Dermis microvascular lymphatic vessel endothelial cell (primary cell): ENCODE measurements around the gene MERTK. TPM values are rescaled to one million over a fixed set of nuclear protein-coding genes. Genes with fewer than 3 reads are reported as not detected.
A peak's percentile ranks its signal among the peaks of the same experiment; 100 is the strongest.
"Not testable (repeated sequence)": the region's sequence is repeated elsewhere in the genome, so short reads cannot be mapped to it uniquely, and the experiment has no call there.

Experiments
- DNase-seq, 2 donors: peaks; one replicate each; pipeline versions ENCODE4 v3.0.0 to v3.0.0-alpha.2; 2010; ENCODE audit warnings: low read depth in 2 of 2
- total RNA-seq: library from RNA; depleted of rRNA; stranded (reverse); fragments of >200 nt; gene quantifications from 2 replicates; pipeline ENCODE4 v1.2.1, GENCODE V29; 2014

The MERTK gene
- total RNA-seq, 1 donor from 2014 or later = 14.0 TPM

GRCh38 chr2:111909997-111910396, 11.6 kb downstream of the MERTK start:
- not testable (repeated sequence) for DNase-seq

- no peak for DNase-seq
These were observed 12.3 kb downstream of the MERTK start for GRCh38 chr2:111910609-111911277.

DNA sequence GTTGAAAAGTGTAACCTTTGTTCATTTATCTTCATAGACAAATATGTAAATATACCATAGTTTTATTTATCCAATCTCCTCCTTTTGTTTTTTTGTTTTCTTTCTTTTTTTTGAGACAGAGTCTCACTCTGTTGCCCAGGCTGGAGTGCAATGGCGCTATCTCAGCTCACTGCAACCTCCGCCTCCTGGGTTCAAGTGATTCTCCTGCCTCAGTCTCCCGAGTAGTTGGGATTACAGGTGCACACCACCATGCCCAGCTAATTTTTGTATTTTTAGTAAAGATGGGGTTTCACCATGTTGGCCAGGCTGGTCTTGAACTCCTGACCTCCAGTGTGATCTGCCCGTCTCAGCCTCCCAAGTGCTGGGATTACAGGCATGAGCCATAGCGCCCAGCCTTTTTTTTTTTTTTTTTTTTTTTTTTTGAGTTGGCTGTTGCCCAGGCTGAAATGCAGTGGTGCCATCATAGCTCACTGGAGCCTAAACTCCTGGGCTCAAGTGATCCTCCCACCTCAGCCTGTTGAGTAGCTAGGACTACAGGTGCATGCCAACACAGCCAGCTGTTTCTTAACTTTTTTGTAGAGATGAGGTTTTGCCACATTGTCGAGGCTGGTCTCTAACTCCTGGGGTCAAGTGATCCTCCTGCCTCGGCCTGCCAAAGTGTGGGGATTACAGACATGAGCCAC, 13.0 kb downstream of the MERTK start:
- DNase-seq = not testable (repeated sequence)

DNA sequence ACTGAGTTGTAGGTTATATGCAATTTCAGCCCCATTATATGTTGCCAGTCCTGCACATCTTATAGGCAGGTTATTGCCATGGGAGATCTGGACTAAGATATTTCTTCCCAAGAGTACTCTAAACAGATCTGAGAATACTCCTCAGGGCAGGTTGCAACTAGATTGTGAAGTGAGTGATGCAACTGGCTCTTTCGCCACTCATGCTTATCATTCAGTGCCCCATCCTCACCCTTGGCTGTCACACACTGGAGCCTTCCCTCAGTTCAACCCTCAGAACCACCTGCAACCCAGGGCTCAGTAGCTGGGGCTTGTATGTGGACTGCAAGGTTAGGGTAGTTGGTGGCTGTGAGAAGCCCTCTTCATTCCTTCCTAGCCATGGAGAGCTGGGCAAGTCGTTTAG, 14.1 kb downstream of the MERTK start:
- DNase-seq = no peak

DNA sequence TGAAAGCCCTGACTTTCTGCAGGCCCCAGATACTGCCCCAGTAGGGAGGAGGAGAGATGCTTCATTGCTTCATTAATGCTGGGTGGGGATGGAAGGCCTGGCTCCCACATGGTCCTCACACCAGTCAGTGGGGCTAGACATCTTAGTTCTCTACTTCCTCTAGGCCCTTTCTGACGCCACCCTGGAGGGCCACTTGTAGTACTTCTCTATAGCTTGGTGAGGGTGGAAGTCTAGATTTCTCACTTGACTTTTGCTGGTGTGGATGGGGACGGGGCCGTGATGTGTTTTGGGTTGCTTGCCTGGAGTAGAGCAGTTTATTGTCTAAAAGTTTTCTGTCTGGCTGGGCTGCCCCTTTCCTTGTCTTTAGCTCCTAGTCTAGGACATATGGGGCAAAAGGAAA, 18.7 kb downstream of the MERTK start:
- no peak for DNase-seq

- DNase-seq = no peak
These were observed 20.0 kb downstream of the MERTK start for GRCh38 chr2:111918383-111918806.

GRCh38 chr2:111919365-111919764, 21.0 kb downstream of the MERTK start:
- DNase-seq = no peak

- peak in 1 of 2 donors; percentile 85 for DNase-seq
These were observed 21.6 kb downstream of the MERTK start for GRCh38 chr2:111919794-111920608.

GRCh38 chr2:111923276-111923804, 24.9 kb downstream of the MERTK start:
- DNase-seq = no peak

DNA sequence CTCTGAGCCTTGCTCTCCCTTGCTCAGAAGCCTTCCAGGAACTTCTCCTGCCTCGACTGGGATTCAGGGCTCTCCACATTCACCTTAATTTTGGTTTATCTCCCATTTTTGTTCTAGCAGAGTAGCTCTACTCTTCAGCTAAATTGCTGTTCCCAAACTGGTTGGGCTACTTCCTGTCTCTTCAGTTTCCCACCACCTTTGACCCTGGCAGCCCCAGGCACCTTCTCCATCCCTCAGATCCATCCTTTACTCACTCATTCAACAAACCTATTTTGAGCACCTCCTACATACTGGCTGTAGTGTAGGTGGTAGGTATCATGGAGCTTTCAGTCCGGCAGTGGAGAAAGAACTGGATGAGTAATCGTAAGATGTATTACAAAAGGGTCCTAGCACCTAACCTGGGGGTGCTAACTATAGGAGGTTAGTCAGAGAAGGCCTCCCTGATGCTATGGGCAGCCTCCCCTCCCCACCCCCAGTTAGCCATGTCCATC, 26.3 kb downstream of the MERTK start:
- DNase-seq = no peak

DNA sequence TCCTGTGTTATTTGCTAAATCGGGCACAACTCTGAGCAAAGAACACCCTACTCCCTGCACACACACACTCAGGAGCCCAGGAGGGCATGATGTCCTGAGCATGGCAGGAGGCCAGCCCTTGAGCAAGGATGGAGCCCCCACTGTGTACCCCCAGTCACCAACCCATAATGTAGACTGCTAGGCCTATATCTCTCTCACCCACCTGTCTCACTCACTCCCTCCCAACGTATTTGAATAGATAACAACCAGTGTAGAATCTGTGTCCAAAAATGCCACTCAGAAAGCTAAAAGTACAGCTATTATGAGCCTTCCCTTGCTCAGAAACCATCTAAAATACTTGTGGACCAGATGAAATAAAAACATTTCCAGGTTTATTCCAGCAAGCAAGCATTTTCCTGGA, 29.3 kb downstream of the MERTK start:
- DNase-seq = no peak

DNA sequence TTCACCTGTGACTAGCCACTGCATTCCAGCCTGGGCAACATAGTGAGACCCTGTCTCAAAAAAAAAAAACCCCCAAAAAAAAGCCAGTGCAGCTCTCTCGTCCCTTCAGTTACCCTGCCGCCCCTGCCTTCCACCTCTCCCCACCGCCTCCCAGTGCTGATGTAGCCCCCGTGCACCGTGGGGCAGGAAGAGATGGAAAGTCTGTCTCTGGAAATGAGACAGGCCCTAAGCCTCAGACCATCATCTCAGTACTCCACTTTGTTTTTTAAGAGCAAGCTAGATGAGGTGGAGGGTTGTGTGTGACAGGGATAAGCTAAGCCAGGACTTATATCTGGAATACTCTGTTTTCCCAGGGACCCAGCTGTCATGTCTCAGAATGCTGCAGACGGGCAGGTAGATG, 32.0 kb downstream of the MERTK start:
- DNase-seq = no peak

GRCh38 chr2:111930875-111931274, 32.5 kb downstream of the MERTK start:
- DNase-seq = peak; percentile 70 to 84

DNA sequence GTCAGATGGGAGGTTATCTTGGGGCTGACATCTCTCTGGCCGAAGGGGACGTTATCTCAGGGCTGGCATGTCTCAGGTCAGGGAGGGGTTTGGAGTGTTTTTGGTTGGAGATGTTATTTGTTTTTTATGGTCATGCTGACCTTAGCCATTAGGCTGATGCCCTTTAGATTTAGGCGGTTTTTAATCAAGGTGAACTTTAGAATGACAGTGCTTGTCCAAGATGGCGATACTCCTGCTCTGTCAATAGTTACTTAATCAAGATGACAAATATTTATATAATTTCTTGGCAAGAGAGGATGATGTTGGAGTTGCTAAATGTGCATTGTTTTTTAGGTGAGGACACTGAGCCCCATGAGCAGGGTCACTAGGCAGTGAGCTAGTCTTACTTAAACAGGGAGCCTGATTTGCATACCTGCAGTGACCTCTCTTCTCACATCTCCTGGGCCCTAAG, 34.5 kb downstream of the MERTK start:
- DNase-seq = no peak

GRCh38 chr2:111933900-111934299, 35.5 kb downstream of the MERTK start:
- DNase-seq = not testable (repeated sequence)

DNA sequence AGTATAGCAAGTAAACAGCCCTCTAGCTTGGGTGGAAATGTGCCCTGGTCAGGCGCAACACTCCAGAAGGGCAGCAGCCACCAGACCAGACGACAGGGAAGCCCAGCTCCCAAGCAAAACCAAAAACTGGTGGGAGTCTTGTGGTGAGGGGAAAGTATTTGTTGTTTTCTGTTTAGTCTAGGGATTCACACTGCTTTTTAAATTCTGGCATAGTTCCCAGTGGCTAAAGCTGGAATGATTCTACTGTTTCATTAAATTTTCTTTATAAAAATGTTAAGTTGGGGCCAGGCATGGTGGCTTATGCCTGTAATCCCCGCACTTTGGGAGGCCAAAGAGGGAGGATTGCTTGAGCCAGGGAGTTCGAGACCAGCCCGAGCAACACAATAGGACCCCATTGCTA, 38.5 kb downstream of the MERTK start:
- peak in 1 of 2 donors; percentile 30 for DNase-seq

DNA sequence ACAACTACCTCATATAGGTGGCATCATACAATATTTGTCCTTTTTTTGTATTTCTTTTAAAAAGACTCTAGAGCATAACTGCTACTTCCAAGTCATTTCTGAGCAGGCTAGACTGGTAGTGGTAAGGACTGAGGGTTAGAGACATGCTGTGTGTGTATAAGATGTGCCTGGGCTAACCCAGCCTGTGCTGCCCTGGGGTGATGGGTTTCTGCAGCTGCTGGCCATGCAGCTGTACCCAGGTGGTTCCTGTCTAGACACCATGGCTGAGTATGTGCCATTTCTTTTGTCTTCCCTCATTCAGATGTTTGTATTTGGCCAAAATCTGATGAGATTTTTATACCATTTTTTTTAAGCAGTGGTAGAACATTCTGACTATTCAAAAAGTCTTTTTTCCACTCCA, 40.0 kb downstream of the MERTK start:
- peak in 1 of 2 donors; percentile 87 for DNase-seq

GRCh38 chr2:111940333-111941196, 42.2 kb downstream of the MERTK start:
- DNase-seq = no peak

GRCh38 chr2:111941531-111941930, 43.1 kb downstream of the MERTK start:
- DNase-seq = peak in 1 of 2 donors; percentile 28

- no peak for DNase-seq
These were observed 46.3 kb downstream of the MERTK start for GRCh38 chr2:111944531-111945210.
